Measurements from ENCODE around the gene TCERG1L. TPM values are rescaled to one million over a fixed set of nuclear protein-coding genes. Genes with fewer than 3 reads are reported as not detected.

TCERG1L gene, protein sequence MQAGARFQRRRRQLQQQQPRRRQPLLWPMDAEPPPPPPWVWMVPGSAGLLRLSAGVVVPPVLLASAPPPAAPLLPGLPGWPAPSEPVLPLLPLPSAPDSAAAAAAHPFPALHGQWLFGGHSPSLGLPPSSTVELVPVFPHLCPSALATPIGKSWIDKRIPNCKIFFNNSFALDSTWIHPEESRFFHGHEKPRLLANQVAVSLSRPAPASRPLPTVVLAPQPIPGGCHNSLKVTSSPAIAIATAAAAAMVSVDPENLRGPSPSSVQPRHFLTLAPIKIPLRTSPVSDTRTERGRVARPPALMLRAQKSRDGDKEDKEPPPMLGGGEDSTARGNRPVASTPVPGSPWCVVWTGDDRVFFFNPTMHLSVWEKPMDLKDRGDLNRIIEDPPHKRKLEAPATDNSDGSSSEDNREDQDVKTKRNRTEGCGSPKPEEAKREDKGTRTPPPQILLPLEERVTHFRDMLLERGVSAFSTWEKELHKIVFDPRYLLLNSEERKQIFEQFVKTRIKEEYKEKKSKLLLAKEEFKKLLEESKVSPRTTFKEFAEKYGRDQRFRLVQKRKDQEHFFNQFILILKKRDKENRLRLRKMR
- total RNA-seq = not detected in 2 replicates

DNA sequence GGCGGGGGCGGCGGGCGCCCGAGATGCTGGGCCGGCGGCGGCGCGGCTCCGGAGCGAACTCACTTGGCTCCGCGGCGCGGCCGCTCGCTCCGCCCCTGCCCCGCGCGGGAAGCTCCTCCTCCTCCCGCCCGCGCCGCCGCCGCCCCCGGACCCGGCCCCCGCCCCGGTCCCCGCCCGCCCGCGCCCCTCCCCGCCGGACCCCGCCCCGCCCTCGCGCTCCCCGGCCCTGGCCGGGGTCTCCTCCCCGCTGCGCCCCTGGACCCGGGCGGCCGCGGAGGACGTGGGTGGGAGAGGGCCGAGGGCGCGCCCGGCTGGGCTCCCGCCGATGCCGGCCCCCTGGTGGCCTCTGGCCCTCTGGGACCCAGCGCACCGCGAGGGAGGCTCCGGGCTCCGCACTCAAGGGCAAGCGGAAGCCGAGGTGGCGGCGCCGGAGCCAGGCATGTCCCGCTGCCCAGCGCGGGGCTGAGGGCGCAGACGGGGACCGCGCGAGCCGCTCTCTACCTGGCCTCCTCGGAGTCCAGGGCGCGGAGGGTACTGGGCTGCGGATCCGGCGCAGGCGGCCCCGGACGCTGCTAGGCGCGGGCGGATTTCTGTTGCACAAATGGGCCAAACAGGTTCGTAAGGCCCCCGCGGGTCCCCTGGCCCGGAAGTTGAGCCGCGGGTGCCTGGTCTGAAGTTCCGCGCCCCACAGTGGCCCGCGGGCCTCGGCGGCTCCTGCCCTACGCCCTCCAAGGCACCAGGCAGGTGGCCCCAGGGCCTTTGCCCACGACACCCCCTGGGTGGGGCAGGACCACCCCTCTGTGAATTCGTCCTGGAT, at the start of gene TCERG1L:
Gene TCERG1L (minus strand): TSS at position 61 of the 817 bp plus-strand sequence. CDS start 86 bp downstream, outside the sequence.

